Kidney epithelial cell (primary cell): Measurements from ENCODE around the gene GK2. TPM values are rescaled to one million over a fixed set of nuclear protein-coding genes. Genes with fewer than 3 reads are reported as not detected.

ENCODE experiments used
- DNase-seq: peaks from one replicate; pipeline ENCODE4 v3.0.0-alpha.2; 2010; ENCODE audit warnings: low read depth
- H3K27me3 ChIP-seq: 2 replicates; pipeline ENCODE4 v1.6.0; 2011; ENCODE audit warnings: low read length; ENCODE audit not compliant: control insufficient read depth, insufficient read depth
- H3K36me3 ChIP-seq: 2 replicates; pipeline ENCODE4 v1.5.1; 2011; ENCODE audit warnings: low read length; ENCODE audit not compliant: control insufficient read depth, insufficient read depth
- H3K4me3 ChIP-seq: 2 replicates; pipeline ENCODE4 v1.5.1; 2011; ENCODE audit warnings: low read depth, mild to moderate bottlenecking, control low read depth, low read length
- CTCF ChIP-seq: IDR thresholded peaks from 2 replicates; pipeline ENCODE4 v1.5.1; 2011; ENCODE audit warnings: mild to moderate bottlenecking, moderate library complexity, low read length, control low read depth, inconsistent platforms; ENCODE audit not compliant: insufficient read depth, poor library complexity, severe bottlenecking
- total RNA-seq: library from RNA; depleted of rRNA; stranded (reverse); fragments of >200 nt; gene quantifications from 2 replicates; pipeline ENCODE4 v1.2.3, GENCODE V29; 2015

GK2 gene
- total RNA-seq, 1 donor from 2014 or later: not detected

DNA sequence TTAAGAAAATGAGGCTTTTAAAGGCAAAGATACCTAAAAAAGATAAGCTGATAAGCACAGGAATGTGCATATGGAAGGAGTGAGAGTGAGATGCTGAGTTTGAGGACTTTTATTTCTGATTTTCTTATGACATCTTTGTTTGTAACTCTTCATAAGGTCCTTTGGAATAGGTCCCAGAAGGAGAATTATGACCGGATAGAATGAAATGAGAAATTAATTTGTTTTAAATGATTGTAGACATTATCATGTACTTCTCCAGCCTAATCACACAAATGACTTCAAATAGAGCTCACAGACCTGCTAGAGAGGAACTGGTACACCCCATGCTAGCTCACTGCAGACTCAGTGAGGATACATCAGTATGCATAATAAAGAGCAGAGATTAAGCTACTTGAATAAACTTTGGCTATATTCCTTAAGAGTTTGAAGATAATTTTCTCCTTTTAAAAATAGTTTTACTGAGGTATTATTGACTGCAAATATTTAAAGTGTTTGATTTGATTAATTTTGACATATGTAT, 5.6 kb downstream of the GK2 start:
- no peak for TF ChIP-seq CTCF
- Histone ChIP-seq H3K36me3 (no peaks in the 10 kb centered on the region), H3K27me3 (no peaks in the 10 kb centered on the region), H3K4me3 (no peak overlapping the region)
- DNase-seq: no peak

DNA sequence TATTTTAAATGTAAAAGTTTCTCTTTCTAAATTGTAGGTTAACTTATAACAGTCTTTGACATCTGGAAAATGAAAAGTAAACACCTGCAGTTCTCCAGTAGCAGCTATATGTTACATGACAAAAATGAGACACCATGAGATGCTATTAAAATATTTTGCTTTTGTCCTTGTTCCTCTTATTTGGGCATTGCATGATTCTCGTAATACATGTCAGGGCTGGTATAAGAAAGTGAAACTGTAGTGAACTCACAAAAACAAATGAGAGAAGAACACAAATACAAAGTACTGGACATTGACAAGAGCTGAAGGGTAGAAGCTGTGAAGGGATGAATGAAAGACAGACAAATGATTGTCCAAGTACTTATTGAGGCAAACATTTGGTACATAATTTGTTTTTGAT, 9.0 kb downstream of the GK2 start:
- no peak overlapping the region for H3K4me3 ChIP-seq
- no peak for DNase-seq
- TF ChIP-seq CTCF: no peak
- H3K36me3 ChIP-seq: no peaks in the 10 kb centered on the region
- H3K27me3 ChIP-seq: no peaks in the 10 kb centered on the region

GRCh38 chr4:79397951-79398350, 10.1 kb downstream of the GK2 start:
- DNase-seq: no peak
- TF ChIP-seq CTCF: no peak
- Histone ChIP-seq H3K27me3 (no peaks in the 10 kb centered on the region), H3K36me3 (no peaks in the 10 kb centered on the region), H3K4me3 (no peak overlapping the region)

GRCh38 chr4:79396794-79397193, 11.2 kb downstream of the GK2 start:
- Histone ChIP-seq H3K27me3 (no peaks in the 10 kb centered on the region), H3K36me3 (no peaks in the 10 kb centered on the region), H3K4me3 (no peak overlapping the region)
- no peak for DNase-seq
- TF ChIP-seq CTCF: no peak

GRCh38 chr4:79395841-79396240, 12.2 kb downstream of the GK2 start:
- Histone ChIP-seq H3K27me3 (no peaks in the 10 kb centered on the region), H3K4me3 (no peak overlapping the region), H3K36me3 (no peaks in the 10 kb centered on the region)
- TF ChIP-seq CTCF: no peak
- no peak for DNase-seq

DNA sequence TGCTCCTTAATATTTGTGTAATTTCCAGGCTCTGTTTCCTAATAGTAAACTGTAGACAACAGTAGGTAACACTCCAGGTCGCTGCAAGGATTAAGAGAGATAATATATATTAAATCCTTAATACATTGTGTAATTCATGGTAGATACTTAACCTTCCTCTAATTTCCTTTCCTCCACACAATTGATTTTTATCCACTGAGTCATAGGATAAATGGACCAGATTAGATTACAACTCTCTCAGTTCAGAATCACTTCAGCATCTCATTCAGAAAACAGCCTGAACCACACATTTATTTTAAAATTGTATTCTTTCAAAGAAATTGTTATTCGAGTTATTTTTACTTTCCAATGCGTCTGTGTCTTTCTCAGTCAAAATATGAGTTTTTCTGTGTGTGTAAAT, 17.1 kb downstream of the GK2 start:
- no peak for DNase-seq
- no peaks in the 10 kb centered on the region for H3K27me3 ChIP-seq
- H3K36me3 ChIP-seq: no peaks in the 10 kb centered on the region
- TF ChIP-seq CTCF: no peak
- no peak overlapping the region for H3K4me3 ChIP-seq
